GM10847 (cell line): ENCODE measurements around the gene LTBP3.

Source experiments
- POLR2A ChIP-seq: IDR thresholded peaks from 2 replicates; pipeline ENCODE4 v1.6.1; 2011; ENCODE audit not compliant: insufficient read length; ENCODE audit errors: extremely low read depth

Gene LTBP3

GRCh38 chr11:65538915-65539743, 19.0 kb downstream of the LTBP3 start:
- TF ChIP-seq POLR2A: no peak

GRCh38 chr11:65538232-65538914, 19.8 kb downstream of the LTBP3 start:
- TF ChIP-seq POLR2A: no peak

- no peak for TF ChIP-seq POLR2A
Observed at GRCh38 chr11:65537620-65538231, 20.4 kb downstream of the LTBP3 start.

GRCh38 chr11:65537296-65537597, 20.9 kb downstream of the LTBP3 start:
- TF ChIP-seq POLR2A: no peak

GRCh38 chr11:65536412-65537295, 21.5 kb downstream of the LTBP3 start:
- TF ChIP-seq POLR2A: no peak

- no peak for TF ChIP-seq POLR2A
Observed at GRCh38 chr11:65535102-65535501, 23.1 kb downstream of the LTBP3 start.

- TF ChIP-seq POLR2A: no peak
Observed at GRCh38 chr11:65532388-65533064, 25.6 kb downstream of the LTBP3 start.

- no peak for TF ChIP-seq POLR2A
Observed at GRCh38 chr11:65530157-65530496, 28.0 kb downstream of the LTBP3 start.

GRCh38 chr11:65529475-65530156, 28.5 kb downstream of the LTBP3 start:
- TF ChIP-seq POLR2A: no peak

- TF ChIP-seq POLR2A: no peak
Observed at GRCh38 chr11:65528819-65529350, 29.3 kb downstream of the LTBP3 start.

- no peak for TF ChIP-seq POLR2A
Observed at GRCh38 chr11:65526744-65527143, 31.4 kb downstream of the LTBP3 start.

GRCh38 chr11:65525546-65526480, 32.3 kb downstream of the LTBP3 start:
- no peak for TF ChIP-seq POLR2A
